ENCODE data around the gene PASK. TPM values are rescaled to one million over a fixed set of nuclear protein-coding genes. Genes with fewer than 3 reads are reported as not detected.

The PASK gene
- total and polyA plus RNA-seq, 2 of the 4 experiments (the other 2 are of a cell fraction) = 4.1 TPM

DNA sequence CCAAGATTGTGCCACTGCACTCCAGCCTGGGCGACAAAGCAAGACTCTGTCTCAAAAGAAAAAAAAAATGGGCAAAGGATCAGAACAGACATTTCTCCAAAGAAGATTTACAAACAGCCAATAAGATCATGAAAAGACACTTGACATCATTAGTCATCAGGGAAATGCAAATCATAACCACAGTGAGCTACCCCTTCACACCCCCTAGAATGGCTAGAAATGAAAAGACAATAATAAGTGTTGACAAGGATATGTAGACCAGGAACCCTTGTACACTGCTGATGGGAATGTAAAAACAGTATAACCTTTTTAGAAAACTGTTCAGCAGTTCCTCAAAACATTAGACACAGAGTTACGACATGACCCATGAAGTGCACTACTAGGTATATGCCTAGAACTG, 28.8 kb downstream of the PASK start:
- intact Hi-C loops (cut with micrococcal nuclease) = no loop called here
- Histone ChIP-seq H3K9me1 (ENCODE audit: insufficient read depth, low read length) (0 out of 2 replicates have a peak, but pooled peaks cover 3% of the 10 kb centered on the region), H3K4ac (ENCODE audit: low read depth, low read length) (no peak overlapping the region), H3K79me1 (ENCODE audit: low read depth in 1 of 2, low read length in 2 of 2) (0 out of 4 replicates have a peak, but pooled peaks cover 0 to 2% of the 10 kb centered on the region in 2 experiments), H2AFZ (replicated peaks; ENCODE audit: low read length, poor library complexity) (no peak overlapping the region), H3K36me3 (ENCODE audit: control insufficient read depth, insufficient read depth, low read length) (peaks cover 6% of the 10 kb centered on the region), H3K4me3 (ENCODE audit: insufficient read depth, low read depth, low read length) (no peak overlapping the region), H4K20me1 (ENCODE audit: insufficient read depth, low read length) (no peaks in the 10 kb centered on the region), H2BK15ac (ENCODE audit: low read depth, low read length) (no peak overlapping the region), H4K8ac (ENCODE audit: low read depth in 2 of 2, low read length in 2 of 2) (no peak overlapping the region), H3K9ac (ENCODE audit: low read depth, low read length) (no peak overlapping the region), H3K18ac (ENCODE audit: low read depth, low read length) (no peak overlapping the region), H3K14ac (replicated peaks; ENCODE audit: low read depth, low read length) (no peak overlapping the region), H3K4me2 (ENCODE audit: low read depth, low read length) (no peak overlapping the region), H3K4me1 (ENCODE audit: control insufficient read depth, insufficient read depth, low read length) (no peaks in the 10 kb centered on the region), H4K91ac (ENCODE audit: insufficient read depth, low read depth, low read length) (no peak overlapping the region), H3K23ac (ENCODE audit: low read depth, low read length) (no peak overlapping the region), H3K9me3 (ENCODE audit: control insufficient read depth, insufficient read depth, low read length) (peaks cover 2% of the 10 kb centered on the region; the same call in 1 of the 2 replicates), H2BK5ac (ENCODE audit: low read depth, low read length, poor library complexity, severe bottlenecking) (no peak overlapping the region), H3K27me3 (ENCODE audit: control insufficient read depth, insufficient read depth, low read length) (no peaks in the 10 kb centered on the region), H2BK120ac (ENCODE audit: low read depth, low read length) (no peak overlapping the region), H3K27ac (ENCODE audit: insufficient read depth, low read length) (no peak overlapping the region), H4K5ac (ENCODE audit: low read depth, low read length) (no peak overlapping the region), H2BK20ac (ENCODE audit: low read depth, low read length) (no peak overlapping the region), H2AK9ac (replicated peaks; ENCODE audit: low read depth, low read length, poor library complexity) (no peak overlapping the region), H3K56ac (ENCODE audit: extremely low read depth, insufficient read depth, low read length) (no peak overlapping the region), H2AK5ac (ENCODE audit: low read depth, low read length) (no peak overlapping the region)
- no TSS peak for BruUV-seq (replicated peaks)
- dilution Hi-C loops (cut with HindIII; ENCODE audit: low sequenced_read_pairs, unreplicated experiment) = no loop called here
- in situ Hi-C loops (cut with MboI; ENCODE audit: low sequenced_read_pairs) = no loop called here
- WGBS, 2 experiments (ENCODE audit: extremely low coverage in 2 of 2, insufficient read length in 1 of 2) = no CpG with 5 or more reads among the region's 2 CpGs
- CTCF ChIA-PET = no interaction called here
- TF ChIP-seq MAFK (IDR thresholded peaks at IDR 0.05; ENCODE audit: low read depth, low read length) (no peak), POLR2A (IDR thresholded peaks at IDR 0.05; ENCODE audit: low read depth, low read length) (no peak), CHD1 (IDR thresholded peaks at IDR 0.05; ENCODE audit: low read depth, low read length) (no peak), MXI1 (IDR thresholded peaks at IDR 0.05; ENCODE audit: borderline replicate concordance, low read depth, low read length) (no peak), RFX5 (IDR thresholded peaks at IDR 0.05; ENCODE audit: low read depth, low read length) (no peak), RAD21 (IDR thresholded peaks at IDR 0.05; ENCODE audit: low read length) (no peak), SMC3 (IDR thresholded peaks at IDR 0.05; ENCODE audit: low read depth, low read length) (no peak), FOS (IDR thresholded peaks at IDR 0.05; ENCODE audit: low read depth, low read length) (no peak), BHLHE40 (IDR thresholded peaks at IDR 0.05; ENCODE audit: low read depth, low read length) (no peak), NFE2L2 (IDR thresholded peaks at IDR 0.05; ENCODE audit: low read depth, low read length) (no peak), MAZ (IDR thresholded peaks at IDR 0.05; ENCODE audit: borderline replicate concordance, low read depth, low read length) (no peak), RCOR1 (IDR thresholded peaks at IDR 0.05; ENCODE audit: insufficient replicate concordance, low read length) (no peak), CEBPB (IDR thresholded peaks at IDR 0.05; ENCODE audit: low read depth, low read length) (no peak)
- TF ChIP-seq, protein P1, sequence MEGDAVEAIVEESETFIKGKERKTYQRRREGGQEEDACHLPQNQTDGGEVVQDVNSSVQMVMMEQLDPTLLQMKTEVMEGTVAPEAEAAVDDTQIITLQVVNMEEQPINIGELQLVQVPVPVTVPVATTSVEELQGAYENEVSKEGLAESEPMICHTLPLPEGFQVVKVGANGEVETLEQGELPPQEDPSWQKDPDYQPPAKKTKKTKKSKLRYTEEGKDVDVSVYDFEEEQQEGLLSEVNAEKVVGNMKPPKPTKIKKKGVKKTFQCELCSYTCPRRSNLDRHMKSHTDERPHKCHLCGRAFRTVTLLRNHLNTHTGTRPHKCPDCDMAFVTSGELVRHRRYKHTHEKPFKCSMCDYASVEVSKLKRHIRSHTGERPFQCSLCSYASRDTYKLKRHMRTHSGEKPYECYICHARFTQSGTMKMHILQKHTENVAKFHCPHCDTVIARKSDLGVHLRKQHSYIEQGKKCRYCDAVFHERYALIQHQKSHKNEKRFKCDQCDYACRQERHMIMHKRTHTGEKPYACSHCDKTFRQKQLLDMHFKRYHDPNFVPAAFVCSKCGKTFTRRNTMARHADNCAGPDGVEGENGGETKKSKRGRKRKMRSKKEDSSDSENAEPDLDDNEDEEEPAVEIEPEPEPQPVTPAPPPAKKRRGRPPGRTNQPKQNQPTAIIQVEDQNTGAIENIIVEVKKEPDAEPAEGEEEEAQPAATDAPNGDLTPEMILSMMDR (conservative IDR thresholded peaks at IDR 0.05; ENCODE audit: low read depth, low read length) = no peak
- TF ChIP-seq, protein P2, sequence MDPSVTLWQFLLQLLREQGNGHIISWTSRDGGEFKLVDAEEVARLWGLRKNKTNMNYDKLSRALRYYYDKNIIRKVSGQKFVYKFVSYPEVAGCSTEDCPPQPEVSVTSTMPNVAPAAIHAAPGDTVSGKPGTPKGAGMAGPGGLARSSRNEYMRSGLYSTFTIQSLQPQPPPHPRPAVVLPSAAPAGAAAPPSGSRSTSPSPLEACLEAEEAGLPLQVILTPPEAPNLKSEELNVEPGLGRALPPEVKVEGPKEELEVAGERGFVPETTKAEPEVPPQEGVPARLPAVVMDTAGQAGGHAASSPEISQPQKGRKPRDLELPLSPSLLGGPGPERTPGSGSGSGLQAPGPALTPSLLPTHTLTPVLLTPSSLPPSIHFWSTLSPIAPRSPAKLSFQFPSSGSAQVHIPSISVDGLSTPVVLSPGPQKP (IDR thresholded peaks at IDR 0.05; ENCODE audit: borderline replicate concordance, low read depth, low read length) = no peak
- TF ChIP-seq, protein P3, sequence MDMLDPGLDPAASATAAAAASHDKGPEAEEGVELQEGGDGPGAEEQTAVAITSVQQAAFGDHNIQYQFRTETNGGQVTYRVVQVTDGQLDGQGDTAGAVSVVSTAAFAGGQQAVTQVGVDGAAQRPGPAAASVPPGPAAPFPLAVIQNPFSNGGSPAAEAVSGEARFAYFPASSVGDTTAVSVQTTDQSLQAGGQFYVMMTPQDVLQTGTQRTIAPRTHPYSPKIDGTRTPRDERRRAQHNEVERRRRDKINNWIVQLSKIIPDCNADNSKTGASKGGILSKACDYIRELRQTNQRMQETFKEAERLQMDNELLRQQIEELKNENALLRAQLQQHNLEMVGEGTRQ (IDR thresholded peaks at IDR 0.05; ENCODE audit: low read depth, low read length) = no peak
- ATAC-seq (ENCODE audit: low read depth) (no peak), DNase-seq (no peak)
- POLR2A ChIA-PET (ENCODE audit: unreplicated experiment) = no interaction called here

Data from IMR-90 (cell line).